Measurements from ENCODE around the gene DYNC2LI1. TPM values are rescaled to one million over a fixed set of nuclear protein-coding genes. Genes with fewer than 3 reads are reported as not detected.

DYNC2LI1 gene
- total and polyA plus RNA-seq, 2 donors (not counting 1 experiment from before 2014, with no cell fraction given): 3.8 to 11.4 TPM

GRCh38 chr2:43814711-43815110 lies 40.9 kb downstream of the DYNC2LI1 start:
- no peak overlapping the region for H3K27ac Mint-ChIP-seq
- Histone ChIP-seq H4K20me1 (ENCODE audit: control insufficient read depth, insufficient read depth, low read length, poor library complexity, severe bottlenecking) (no peaks in the 10 kb centered on the region), H3K4me1 (ENCODE audit: control insufficient read depth in 2 of 2, insufficient read depth in 2 of 2, low read length in 2 of 2) (no peaks in the 10 kb centered on the region), H3K27ac (ENCODE audit: low read length in 2 of 2) (no peak overlapping the region), H3K9me3 (ENCODE audit: control extremely low read depth in 1 of 3, control insufficient read depth in 2 of 3, insufficient read depth in 1 of 3, low read length in 2 of 3) (no peaks in the 10 kb centered on the region), H3K4me2 (replicated peaks; ENCODE audit: low read depth, low read length, poor library complexity, severe bottlenecking) (no peak overlapping the region), H3K36me3 (replicated peaks in 1 of 2; ENCODE audit: control extremely low read depth in 1 of 2, control insufficient read depth in 1 of 2, extremely low read depth in 1 of 2, insufficient read depth in 2 of 2, low read length in 1 of 2) (no peaks in the 10 kb centered on the region), H3K79me2 (ENCODE audit: control insufficient read depth, insufficient read depth, low read length) (no peaks in the 10 kb centered on the region), H2AFZ (ENCODE audit: insufficient read depth, low read depth, low read length, poor library complexity, severe bottlenecking) (no peak overlapping the region), H3K4me3 (ENCODE audit: control extremely low read depth in 1 of 5, extremely low read depth in 1 of 5, insufficient read depth in 1 of 5, low read depth in 2 of 5, low read length in 4 of 5) (no peak overlapping the region), H3K27me3 (replicated peaks in 1 of 4; ENCODE audit: control extremely low read depth in 1 of 4, control insufficient read depth in 3 of 4, insufficient read depth in 4 of 4, low read length in 3 of 4) (no peaks in the 10 kb centered on the region), H3K9ac (ENCODE audit: low read length) (no peak overlapping the region)
- TF ChIP-seq CTCF (IDR thresholded peaks at IDR 0.05): no peak
- no peak for TF ChIP-seq EZH2 (IDR thresholded peaks at IDR 0.05; ENCODE audit: borderline replicate concordance, insufficient read depth, low read depth, low read length, poor library complexity, severe bottlenecking)
- ChIA-PET CTCF (no interaction called here), POLR2A (no interaction called here)
- H3K4me1 Mint-ChIP-seq: peaks cover 2% of the 10 kb centered on the region
- DNase-seq: no peak
- no peaks in the 10 kb centered on the region for H3K27me3 Mint-ChIP-seq
- intact Hi-C loops (cut with micrococcal nuclease): no loop called here
- no peak for ATAC-seq (ENCODE audit: low read depth)
- no peak overlapping the region for H3K4me3 Mint-ChIP-seq
- H3K9me3 Mint-ChIP-seq (ENCODE audit: insufficient read depth): no peaks in the 10 kb centered on the region
- no CpG with 5 or more reads among the region's 3 CpGs for WGBS (ENCODE audit: insufficient coverage)

GRCh38 chr2:43818761-43819160 lies 44.9 kb downstream of the DYNC2LI1 start:
- DNase-seq (no peak), ATAC-seq (ENCODE audit: low read depth) (peak; percentile 33)
- ChIA-PET POLR2A (no interaction called here), CTCF (no interaction called here)
- no CpG with 5 or more reads among the region's 5 CpGs for WGBS (ENCODE audit: insufficient coverage)
- Mint-ChIP-seq H3K27me3 (peaks cover 20% of the 10 kb centered on the region), H3K4me1 (peaks cover 2% of the 10 kb centered on the region), H3K4me3 (peak overlapping the region; percentile 2), H3K9me3 (ENCODE audit: insufficient read depth) (no peaks in the 10 kb centered on the region), H3K27ac (no peak overlapping the region)
- H3K9ac ChIP-seq (ENCODE audit: low read length): no peak overlapping the region
- peaks cover 0 to 9% (median 3%) of the 10 kb centered on the region in 4 experiments for H3K27me3 ChIP-seq (replicated peaks in 1 of 4; ENCODE audit: control extremely low read depth in 1 of 4, control insufficient read depth in 3 of 4, insufficient read depth in 4 of 4, low read length in 3 of 4)
- no peaks in the 10 kb centered on the region for H4K20me1 ChIP-seq (ENCODE audit: control insufficient read depth, insufficient read depth, low read length, poor library complexity, severe bottlenecking)
- H3K4me3 ChIP-seq (ENCODE audit: control extremely low read depth in 1 of 5, extremely low read depth in 1 of 5, insufficient read depth in 1 of 5, low read depth in 2 of 5, low read length in 4 of 5): no peak overlapping the region
- H3K4me1 ChIP-seq (ENCODE audit: control insufficient read depth in 2 of 2, insufficient read depth in 2 of 2, low read length in 2 of 2): no peaks in the 10 kb centered on the region
- TF ChIP-seq CTCF (IDR thresholded peaks at IDR 0.05): no peak
- TF ChIP-seq EZH2 (IDR thresholded peaks at IDR 0.05; ENCODE audit: borderline replicate concordance, insufficient read depth, low read depth, low read length, poor library complexity, severe bottlenecking): no peak
- no peaks in the 10 kb centered on the region for H3K36me3 ChIP-seq (replicated peaks in 1 of 2; ENCODE audit: control extremely low read depth in 1 of 2, control insufficient read depth in 1 of 2, extremely low read depth in 1 of 2, insufficient read depth in 2 of 2, low read length in 1 of 2)
- no peak overlapping the region for H3K4me2 ChIP-seq (replicated peaks; ENCODE audit: low read depth, low read length, poor library complexity, severe bottlenecking)
- H2AFZ ChIP-seq (ENCODE audit: insufficient read depth, low read depth, low read length, poor library complexity, severe bottlenecking): no peak overlapping the region
- no peaks in the 10 kb centered on the region for H3K9me3 ChIP-seq (ENCODE audit: control extremely low read depth in 1 of 3, control insufficient read depth in 2 of 3, insufficient read depth in 1 of 3, low read length in 2 of 3)
- intact Hi-C loops (cut with micrococcal nuclease): no loop called here
- no peaks in the 10 kb centered on the region for H3K79me2 ChIP-seq (ENCODE audit: control insufficient read depth, insufficient read depth, low read length)
- H3K27ac ChIP-seq (ENCODE audit: low read length in 2 of 2): no peak overlapping the region

All from B cell (primary cell).